HG03432 (cell line): Measurements from ENCODE around the gene IL10RA.

Source experiments
- ATAC-seq: cut with Tn5 transposase; IDR thresholded peaks from one replicate; pipeline ENCODE4 v1.9.1; 2021; ENCODE audit warnings: mild to moderate bottlenecking, moderate library complexity; ENCODE audit not compliant: unreplicated experiment

Gene IL10RA

DNA sequence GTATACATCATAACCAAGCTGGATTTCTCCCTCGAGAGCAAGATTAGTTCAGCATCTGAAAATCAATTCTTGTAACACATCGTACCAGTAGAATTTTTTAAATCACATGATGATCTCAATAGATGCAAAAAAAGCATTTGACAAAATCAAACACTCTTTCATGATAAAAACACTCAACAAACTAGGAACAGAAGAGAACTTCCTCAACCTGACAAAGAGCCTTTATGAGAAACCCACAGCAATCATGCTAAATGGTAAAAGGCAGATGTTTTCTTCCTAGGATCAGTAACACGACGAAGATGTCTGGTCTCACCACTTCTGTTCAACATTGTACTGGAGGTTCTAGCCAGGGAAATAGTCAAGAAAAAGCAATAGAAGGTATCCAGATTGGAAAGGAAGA is 56.6 kb downstream of the IL10RA start:
- ATAC-seq, result no peak

DNA sequence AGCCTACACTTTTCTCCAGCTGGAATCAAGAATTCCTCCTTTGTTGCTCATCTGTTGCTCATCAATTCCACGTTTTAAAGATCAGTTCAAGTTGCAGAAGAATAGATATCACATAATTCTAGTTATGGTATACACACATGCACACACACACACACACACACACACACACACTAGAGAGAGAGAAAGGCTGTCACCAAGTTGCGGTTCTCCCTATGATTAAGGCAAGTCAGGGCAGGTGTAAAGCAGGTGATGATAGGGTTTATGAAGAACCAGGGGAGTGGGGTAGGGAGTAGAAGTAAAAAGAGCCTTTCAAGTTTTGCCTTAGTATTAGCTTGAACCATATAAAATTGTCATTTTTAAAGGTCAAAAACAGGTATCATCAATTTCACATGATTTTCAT is 59.0 kb downstream of the IL10RA start:
- ATAC-seq, result no peak

DNA sequence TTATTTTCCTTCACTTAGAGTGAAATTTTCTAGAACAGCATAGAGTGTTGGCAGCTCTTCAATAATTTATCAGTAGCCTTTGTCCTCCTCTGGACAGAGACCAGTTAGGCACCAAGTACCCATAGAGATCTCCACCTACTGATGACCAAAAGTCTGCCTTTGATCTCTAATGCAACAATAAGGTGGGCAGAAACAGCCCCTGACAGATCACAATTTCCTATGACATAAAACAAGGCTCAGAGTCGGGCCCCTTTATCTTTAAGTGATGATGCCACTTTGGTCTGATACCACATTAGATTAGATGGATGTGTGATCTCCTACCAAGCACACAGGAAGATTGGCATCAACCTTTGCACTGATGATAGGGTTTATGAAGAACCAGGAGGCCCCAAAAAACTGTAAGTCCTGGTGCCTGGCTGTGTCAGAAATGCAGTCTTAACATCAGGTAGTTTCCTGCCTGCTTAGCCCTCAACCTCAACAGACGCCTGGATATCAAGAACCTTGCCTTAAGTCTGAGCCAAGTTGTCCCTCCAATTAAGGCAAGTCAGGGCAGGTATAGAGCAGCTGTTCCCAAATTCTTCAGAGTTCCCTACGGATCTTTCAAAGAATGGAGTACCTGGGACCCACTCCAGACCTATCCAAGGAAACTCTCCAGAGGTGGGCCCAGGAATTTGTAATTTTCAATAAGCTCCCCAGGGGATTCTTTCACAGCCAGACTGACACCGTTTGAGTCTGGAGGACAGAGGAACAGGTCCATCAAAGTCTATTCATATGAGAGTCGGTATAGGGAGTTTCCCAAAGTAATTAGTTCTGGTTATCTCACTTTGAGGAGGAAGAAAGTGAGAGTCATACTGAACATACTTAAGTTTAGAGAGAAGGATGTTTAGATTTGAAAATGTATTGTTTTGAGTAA is 60.1 kb downstream of the IL10RA start:
- ATAC-seq, result no peak

DNA sequence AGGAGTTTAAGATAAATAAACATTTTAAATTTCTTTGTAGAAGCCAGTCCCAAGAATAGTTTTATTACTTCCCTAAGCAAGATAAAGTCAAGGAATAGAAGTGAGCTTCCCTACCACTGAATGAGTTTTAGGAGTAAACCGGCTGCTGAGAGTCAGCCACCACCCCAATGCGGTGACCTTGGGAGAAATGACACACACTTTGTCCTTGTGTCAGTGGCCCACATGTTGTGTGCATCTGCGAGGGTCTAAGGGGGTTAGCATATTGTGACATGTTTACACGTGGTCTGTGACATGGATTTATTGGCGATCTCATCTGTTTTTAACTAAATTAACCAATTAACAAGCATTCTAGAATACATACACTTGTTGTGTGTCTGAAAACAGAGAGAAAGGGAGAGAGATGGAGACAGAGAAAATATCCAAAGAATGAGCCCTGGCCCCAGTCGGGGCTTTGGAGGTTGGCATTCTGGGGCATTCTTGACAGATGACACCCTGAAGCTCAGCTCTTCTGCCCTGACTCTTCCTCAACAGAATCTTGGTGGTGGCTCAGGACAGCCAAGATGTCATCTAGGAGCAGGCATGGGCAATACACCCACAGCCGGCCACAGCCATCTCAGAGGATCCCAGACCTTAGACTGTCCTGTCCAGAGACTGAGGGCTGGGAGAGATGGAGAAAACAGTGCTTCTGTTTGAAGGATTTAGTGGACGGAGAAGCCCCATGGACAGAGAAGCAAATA is 60.9 kb downstream of the IL10RA start:
- ATAC-seq, result no peak

DNA sequence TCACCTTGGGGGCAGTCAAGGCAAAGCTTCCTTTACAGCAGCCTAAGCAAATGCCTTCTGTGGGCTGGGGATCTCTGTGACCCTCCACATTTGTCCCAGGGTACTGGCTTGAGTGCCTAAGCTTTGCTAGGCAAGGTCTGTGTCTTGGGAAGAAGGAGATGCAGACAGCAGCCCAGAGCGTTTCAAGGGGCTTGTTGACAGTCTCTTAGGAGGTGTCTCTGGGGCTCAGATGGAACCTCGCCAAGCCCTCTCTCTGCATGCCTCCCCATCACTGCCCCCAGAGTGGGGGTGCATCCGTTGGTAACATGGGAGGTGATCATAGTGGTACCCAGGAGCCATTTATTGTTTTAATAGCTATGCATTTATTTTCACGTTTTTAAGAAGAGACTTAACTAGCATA is 61.6 kb downstream of the IL10RA start:
- no peak for ATAC-seq

- ATAC-seq, result no peak
Measured at GRCh38 chr11:118048472-118049370, 62.5 kb downstream of the IL10RA start.

DNA sequence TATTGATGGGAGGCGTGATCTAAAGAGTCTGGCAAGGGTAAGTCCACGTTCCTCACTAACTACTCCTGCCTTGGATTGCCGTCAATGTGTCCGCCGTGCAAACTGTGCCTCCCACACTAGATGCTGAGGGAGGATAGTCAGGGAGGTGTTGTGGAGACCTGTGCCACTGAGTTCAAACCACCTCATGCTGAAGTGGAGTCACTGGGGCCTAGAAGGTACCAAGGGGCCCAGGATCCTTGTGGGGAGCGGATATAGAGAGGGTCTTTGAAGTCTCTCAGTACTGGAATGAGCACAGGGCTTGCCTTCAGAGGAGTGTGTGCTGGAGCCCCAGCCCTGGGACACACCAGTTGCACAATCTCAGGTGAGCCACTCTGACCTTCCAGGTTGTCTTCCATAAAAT is 63.6 kb downstream of the IL10RA start:
- no peak for ATAC-seq

DNA sequence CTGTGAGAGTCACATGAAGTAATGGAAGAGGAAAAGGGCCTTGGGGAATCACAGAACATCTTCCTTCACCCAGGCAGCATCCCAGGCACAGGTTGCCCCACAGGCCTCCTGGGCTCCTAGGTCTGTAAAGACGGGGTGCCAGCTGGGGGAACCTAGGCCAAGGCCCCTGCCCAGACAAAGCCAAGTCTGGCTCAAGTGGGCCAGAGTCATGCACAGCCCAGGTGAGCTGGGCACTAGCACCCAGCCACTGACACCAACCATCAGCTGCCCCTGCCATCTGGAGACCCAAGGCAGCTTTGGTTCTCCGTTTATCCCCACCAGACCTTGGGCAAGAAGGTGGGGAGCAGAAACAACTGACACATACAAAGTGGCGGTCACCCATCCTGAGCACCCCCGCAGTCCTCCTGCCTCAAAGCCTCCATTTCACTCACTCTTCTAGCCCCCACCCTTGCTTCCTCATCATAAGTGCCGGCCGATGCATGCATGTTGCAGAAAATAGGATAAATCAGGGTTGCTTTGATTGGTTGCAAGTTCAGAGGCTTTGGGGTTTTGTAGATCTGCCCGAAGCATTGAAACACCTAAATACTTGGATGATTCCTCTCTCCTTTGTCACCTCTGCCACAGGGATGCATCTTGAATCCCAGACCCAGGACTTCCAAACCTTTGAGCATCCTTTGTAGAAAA is 64.2 kb downstream of the IL10RA start:
- no peak for ATAC-seq
